OCI-LY1 (cell line): ENCODE data around the gene MRPL28.

ENCODE experiments used
- EZH2 ChIP-seq: fragments of 200-600 bp; sonication (generic), shearing (Covaris generic); IDR thresholded peaks from 2 replicates; pipeline ENCODE4 v1.8.0; 2017; ENCODE audit warnings: borderline replicate concordance, mixed run types, mild to moderate bottlenecking, antibody characterized with exemption, low read length, moderate library complexity, mixed read lengths
- TF ChIP-seq, protein P1 (sequence below): fragments of 200-600 bp; sonication (generic), shearing (Covaris generic); IDR thresholded peaks from 2 replicates; pipeline ENCODE4 v1.5.1; 2017; ENCODE audit warnings: mild to moderate bottlenecking, antibody characterized with exemption, low read length, moderate library complexity, mixed read lengths

DNA sequence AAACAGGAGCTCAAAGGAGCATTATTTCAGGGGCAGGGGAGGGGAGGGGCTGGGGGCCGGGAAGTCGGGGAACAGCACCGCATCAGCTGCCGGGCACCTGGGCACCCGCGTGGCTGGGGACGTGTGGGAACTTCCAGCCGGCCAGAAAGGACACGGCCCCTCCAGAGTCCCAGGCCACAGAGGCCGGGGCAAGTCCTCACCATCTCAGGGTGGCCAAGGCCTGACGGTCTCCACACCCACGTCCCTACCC is 10.3 kb upstream of the MRPL28 start:
- no peak for TF ChIP-seq EZH2
- TF ChIP-seq, protein P1, sequence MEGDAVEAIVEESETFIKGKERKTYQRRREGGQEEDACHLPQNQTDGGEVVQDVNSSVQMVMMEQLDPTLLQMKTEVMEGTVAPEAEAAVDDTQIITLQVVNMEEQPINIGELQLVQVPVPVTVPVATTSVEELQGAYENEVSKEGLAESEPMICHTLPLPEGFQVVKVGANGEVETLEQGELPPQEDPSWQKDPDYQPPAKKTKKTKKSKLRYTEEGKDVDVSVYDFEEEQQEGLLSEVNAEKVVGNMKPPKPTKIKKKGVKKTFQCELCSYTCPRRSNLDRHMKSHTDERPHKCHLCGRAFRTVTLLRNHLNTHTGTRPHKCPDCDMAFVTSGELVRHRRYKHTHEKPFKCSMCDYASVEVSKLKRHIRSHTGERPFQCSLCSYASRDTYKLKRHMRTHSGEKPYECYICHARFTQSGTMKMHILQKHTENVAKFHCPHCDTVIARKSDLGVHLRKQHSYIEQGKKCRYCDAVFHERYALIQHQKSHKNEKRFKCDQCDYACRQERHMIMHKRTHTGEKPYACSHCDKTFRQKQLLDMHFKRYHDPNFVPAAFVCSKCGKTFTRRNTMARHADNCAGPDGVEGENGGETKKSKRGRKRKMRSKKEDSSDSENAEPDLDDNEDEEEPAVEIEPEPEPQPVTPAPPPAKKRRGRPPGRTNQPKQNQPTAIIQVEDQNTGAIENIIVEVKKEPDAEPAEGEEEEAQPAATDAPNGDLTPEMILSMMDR, result no peak
